Measurements from ENCODE around the gene APIP.

APIP gene

GRCh38 chr11:34839969-34840368 lies 76.2 kb downstream of the APIP start:
- no peak for DNase-seq

GRCh38 chr11:34836958-34837856 lies 79.0 kb downstream of the APIP start:
- DNase-seq, result no peak

DNA sequence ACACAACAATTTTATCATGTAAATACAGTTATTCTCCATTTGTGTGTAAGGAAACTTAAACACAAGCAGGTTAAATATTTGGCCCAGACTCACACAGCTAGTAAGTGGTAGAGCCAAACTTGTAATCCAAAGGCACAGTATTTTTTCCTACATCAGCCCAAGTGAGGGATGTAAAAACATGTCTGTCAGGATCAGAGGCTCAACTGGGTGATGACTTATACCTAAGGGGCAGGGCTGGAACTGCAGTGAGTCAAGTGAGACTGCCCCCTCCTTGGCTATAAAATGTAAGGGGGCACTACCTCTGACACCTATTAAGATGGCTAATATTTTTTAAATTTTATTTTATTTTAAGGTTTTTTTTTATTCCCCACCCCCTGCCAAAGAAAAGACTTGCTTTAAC lies 82.6 kb downstream of the APIP start:
- DNase-seq, result no peak
